GM19372 (cell line): ENCODE measurements around the gene PSME3IP1.
"Not testable (repeated sequence)": the region's sequence is repeated elsewhere in the genome, so short reads cannot be mapped to it uniquely, and the experiment has no call there.

Source experiments
- ATAC-seq: cut with Tn5 transposase; IDR thresholded peaks from one replicate; pipeline ENCODE4 v1.9.1; 2021; ENCODE audit warnings: mild to moderate bottlenecking, low read depth, moderate library complexity; ENCODE audit not compliant: unreplicated experiment

Gene PSME3IP1

DNA sequence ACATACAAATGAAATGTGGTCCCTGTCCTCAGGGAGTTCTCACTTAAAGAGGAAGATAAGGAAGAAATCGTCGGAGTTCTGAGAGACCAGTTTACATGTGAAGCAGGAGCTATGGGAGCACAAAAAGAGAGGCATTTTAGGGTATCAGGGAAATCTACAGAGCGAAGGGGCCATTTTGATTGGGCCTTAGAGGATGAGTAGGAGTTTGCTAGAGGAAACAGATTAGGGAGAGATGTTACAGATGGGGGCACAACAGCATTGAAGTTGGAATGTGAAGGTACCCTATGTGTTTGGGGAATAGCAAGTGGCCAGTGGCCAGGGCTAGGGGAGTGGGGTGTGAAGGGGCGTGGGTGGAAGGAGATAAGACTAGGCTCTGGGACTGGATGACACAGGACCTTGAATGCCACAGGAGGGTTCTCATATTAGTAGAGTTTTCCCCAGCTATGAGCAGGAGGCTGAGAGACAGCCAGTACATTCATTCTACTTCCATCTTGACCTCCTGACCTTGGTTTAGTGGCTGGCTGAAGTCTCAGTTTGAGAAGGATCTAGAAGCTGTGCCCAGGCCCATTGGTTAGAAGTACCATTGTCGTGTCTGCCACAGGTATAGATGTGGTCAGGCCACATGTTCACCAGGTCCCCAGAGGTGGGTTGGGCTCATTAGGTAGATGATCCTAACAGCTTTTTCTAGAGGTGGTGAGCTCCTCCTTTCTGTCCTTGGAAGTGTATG is 58.6 kb downstream of the PSME3IP1 start:
- ATAC-seq, result no peak

DNA sequence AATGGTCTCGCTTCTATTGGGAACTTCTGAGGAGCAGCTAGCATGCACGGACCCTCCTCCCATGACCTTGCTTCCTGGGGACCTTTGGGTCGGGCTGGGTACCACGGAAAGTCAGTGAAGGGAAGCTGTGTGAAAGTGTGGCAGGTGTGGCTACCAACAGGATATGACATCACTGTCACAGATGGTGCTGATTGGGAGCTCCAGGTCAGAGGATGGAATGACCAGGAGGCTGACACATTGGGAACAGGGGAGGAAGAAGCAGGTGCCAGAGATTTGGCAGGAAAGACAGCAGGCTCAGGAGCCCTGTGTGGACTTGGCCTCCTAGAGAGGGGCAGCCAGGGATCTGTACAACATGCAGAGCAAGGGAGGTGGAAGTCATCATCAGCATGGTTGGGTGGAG is 59.4 kb downstream of the PSME3IP1 start:
- no peak for ATAC-seq

DNA sequence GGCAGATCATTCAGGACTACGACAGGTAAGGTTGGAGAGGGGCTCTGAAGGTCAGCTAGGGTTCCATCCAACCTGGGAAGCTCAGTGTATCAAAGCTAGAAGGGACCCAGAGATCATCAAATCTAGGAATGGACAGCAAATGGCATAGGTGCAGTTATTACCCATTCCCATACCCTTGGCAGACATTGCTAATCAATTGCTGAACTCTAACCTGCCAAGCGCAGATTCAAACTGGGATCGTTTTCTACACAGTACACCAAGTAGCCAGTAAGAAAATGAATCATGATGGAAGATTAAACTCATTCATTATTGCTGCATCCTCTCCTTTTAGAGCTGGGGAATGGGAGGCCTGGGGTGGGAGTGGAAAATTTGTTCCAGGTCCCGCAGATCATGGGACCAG is 59.9 kb downstream of the PSME3IP1 start:
- no peak for ATAC-seq

DNA sequence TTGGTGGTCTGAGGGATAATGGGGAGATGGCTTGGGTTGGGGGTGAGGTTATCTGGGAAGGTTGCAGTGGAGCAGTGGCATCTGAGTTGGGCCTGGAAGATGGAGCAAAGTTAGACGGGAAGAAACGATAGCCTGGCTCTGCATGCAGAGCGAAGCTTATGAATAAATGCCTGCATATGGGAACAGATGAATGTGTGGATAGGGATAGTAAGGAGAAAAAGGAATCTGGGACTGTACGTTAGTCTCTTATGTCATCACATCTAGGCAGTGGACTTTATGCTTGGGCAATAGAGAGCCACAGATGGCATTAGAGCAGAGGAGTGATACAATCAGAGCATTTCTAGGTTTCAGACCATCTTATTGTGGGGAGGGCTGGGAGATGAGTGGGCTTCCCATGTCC is 60.5 kb downstream of the PSME3IP1 start:
- ATAC-seq, result no peak

DNA sequence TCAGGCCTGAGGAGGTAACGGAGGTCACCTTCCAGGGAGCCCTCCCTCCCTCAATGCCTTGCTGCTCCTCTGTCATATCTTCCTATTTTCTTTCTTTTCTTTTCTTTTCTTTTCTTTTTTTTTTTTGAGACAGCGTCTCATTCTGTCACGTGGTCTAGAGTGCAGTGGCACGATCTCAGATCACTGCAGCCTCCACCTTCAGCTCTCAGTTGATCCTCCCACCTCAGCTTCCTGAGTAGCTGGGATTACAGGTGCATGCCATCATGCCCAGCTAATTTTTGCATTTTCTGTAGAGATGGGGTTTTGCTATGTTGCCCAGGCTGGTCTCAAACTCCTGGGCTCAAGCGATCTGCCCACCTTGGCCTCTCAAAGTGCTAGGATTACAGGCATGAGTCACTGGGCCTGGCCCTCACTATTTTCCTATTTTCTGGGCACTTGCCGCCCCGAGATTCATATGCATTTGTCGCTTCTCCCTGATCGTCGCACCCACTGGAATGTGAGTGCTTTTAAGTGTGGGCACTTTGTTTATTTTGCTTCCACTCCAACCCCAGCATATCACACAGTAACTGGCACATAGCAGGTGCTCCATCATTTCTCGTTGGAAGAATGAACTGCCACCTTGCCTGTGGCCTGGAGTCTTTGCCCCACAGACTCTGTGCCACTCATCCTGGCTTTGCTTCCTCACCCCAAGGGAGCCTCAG is 61.7 kb downstream of the PSME3IP1 start:
- no peak for ATAC-seq

DNA sequence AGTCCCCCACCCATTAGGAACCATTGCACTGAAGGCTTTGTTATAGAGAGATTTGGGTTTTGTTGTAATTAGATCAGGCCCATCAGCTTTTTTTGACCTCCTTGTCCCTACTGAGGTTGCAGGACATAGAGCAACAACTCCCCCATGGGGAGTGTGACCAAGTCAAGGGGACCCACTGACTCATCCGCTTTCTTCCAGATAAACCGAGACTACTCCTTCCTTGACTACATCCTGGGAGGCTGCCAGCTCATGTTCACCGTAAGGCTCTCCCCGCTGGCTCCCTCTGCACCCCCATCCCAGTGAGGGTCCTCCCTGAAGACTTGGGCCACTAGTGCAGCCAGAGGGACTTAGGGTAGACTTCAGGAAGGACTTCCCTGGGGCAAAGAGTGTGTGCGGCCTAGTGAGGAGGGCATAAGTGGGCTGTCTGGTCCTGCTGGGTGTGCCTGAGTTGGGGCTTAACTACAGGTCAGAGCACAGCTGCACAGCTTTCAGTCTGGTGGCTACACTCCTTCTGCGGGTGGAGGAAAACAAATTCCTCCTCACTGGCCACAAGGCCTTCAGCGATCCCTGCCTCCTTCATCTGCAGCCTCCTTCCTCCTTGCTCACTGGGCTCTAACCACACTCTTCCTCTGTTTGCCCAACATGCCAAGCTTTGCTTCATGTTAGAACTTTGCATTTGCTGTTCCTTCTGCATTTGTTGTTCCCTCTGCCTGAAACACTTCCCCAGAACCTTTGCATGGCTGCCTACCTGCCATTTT is 62.4 kb downstream of the PSME3IP1 start:
- no peak for ATAC-seq

DNA sequence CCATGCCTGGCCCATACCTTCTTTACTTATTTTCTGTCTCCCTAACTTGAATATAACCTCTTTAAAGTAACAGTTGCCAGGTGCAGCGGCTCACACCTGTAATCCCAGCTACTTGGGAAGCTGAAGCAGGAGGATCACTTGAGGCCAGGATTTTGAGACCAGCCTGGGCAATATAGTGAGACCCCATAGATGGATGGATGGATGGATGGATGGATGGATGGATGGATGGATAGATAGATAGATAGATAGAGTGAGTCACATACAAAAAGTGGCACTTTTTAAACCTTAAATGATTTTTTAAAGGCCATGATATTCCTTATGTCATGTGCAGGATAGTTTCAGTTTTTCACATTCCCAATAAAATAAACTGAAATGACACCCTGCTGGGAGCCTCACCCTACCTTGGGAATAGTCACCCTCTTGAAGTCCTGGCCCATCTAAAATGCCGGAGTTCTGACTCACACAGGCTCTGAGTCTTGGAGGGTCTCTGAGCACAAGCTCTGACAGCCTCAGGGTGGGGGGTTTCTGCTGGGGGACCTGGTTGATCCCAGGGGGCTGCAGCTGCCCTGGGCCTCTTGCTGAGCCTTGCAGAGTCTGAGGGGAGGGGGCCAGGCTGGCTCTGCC is 67.3 kb downstream of the PSME3IP1 start:
- no peak for ATAC-seq

DNA sequence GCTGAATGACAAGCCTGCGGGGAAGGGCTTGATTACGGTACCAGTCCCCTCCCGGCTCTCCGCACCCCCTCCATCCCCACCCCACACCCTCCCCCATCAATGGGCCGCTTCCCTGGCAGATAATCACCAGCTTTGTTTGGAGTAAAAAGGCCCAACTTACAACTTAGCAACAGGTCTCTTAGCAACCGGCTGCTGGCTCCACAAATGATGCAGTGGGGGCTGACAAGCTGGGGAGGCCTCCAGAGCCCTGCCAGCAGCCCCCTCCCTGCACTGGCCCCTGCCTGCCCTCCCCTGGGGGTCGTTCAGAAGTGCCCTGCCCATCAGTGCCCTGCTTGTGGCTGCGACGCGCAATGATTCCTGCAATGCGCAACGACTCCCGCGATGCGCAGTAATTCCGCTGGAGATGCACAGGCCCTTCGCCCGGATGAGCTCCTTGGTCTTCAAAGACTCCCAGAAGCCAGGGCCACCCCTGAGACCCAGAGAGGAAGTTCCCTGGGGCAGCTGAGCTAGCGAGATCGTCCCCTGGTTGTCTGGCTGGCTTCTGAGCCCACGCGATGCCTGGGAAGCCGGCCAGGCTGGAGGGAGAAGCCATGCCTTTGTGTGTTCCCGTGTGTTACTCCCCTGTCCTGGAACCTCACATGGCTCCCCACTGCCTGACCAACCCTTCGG is 70.2 kb downstream of the PSME3IP1 start:
- no peak for ATAC-seq

DNA sequence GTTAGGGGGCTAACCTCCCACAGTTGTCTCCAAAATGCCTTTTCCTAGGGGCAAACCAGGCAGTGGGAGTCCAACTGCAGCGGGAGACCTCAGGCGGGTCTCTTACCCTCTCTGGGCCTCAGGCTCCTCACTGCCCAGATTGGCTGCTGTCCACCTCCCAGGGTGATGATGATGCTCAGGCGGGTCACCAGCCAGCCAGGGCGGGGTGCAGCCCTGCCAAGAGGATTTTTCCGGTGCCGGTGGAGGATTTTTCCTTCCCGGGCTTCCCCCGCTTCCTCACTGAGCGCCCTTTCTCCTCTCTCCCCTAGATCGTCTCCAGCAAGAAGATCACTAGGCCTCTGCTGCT is 70.7 kb downstream of the PSME3IP1 start:
- no peak for ATAC-seq

DNA sequence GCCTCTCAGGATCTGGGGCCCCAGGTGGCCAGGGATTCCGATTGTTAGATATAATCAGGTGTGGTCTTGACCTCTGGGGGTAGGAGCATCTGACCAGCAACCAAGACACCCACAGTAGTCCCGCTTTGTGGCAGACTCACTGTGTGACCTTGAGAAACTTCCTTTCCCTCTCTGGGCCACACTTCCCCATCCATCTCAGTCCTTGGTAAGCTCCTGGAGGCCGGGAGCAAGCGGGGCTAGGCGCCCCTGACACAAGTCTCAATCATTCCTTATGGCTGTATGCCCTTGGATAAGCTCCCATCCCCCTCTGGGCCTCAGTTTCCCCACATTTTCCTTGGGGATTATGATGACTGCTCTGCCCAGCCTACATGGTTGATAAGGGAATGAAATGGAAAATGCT is 72.2 kb downstream of the PSME3IP1 start:
- ATAC-seq, result no peak

DNA sequence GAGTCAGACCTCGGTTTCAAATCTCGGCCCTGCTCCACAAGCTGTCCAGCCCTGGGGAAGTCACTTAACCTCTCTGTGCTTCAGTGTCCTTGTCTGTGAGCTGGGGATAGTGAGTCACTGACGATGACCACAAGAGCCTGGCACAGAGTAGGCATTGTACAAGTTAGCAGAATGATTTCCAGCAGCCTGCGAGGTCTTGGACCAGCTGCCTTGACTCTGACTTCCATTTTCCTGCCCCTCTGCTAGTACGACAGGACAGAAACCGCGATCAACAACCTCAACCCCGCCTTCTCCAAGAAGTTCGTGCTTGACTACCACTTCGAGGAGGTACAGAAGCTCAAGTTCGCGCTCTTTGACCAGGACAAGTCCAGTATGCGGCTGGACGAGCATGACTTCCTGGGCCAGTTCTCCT is 72.8 kb downstream of the PSME3IP1 start:
- ATAC-seq, result no peak

DNA sequence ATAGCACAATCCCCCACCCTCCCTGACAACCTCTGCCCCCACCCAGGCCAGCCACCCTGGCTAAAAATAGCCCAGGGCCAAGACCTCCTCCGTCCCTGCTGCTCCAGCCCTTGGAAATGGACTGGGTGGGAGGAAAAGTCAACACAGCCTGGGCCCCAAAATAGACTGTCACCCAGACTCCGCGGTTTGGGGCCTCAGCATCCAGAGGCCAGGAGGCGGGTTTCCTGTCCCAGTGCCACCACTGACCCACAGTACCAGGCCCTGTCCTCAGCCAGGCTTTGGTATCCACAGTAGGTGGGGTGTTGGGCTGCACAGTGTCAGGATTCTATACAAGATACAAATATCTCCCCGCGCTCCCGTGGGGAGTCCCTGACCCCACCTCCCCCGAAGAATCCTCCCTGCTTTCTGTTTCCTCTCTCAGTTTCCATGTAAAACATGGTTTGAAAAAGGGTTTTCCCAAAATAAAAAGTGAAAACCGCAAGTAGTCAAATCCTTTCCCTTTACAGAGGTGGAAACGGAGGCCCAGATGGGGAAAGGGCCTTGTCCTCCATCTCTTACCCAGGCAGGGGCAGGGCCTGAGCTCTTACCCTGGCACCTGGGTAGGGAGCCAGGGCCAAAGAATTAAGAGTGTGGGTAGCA is 73.3 kb downstream of the PSME3IP1 start:
- ATAC-seq, result no peak

DNA sequence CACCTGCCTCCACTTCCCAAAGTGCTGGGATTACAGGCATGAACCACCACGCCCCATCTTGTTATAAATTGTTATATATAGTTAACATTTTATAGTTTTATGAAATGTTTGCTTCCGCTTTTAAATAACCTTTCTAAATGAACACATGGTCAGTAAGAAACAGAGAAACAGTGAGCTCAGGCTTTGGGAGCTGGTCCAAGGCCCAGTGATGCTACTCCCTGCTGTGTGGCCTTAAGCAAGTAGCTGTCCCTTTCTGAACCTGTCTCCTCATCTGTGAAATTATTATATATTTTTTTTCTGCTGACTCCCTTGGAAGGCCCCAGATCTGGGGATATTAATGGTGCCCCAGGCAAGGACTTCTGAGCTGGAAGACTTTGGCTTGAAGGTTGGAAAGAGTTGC is 74.4 kb downstream of the PSME3IP1 start:
- no peak for ATAC-seq

DNA sequence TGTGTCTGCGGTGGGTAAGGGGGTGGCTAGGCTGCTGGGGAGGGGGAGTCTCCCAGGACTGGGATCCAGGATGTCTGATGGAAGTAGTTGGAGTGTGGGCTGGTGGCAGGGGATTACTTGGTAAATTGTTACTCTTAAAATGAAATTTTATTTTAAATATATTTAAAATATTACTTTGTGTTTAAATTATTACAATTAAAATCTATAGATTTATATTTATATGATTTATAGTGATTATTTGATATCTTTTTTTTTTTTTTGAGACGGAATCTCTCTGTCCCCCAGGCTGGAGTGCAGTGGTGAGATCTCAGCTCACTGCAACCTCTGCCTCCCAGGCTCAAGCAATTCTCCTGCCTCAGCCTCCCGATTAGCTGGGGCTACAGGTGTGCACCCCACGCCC is 74.9 kb downstream of the PSME3IP1 start:
- no peak for ATAC-seq

DNA sequence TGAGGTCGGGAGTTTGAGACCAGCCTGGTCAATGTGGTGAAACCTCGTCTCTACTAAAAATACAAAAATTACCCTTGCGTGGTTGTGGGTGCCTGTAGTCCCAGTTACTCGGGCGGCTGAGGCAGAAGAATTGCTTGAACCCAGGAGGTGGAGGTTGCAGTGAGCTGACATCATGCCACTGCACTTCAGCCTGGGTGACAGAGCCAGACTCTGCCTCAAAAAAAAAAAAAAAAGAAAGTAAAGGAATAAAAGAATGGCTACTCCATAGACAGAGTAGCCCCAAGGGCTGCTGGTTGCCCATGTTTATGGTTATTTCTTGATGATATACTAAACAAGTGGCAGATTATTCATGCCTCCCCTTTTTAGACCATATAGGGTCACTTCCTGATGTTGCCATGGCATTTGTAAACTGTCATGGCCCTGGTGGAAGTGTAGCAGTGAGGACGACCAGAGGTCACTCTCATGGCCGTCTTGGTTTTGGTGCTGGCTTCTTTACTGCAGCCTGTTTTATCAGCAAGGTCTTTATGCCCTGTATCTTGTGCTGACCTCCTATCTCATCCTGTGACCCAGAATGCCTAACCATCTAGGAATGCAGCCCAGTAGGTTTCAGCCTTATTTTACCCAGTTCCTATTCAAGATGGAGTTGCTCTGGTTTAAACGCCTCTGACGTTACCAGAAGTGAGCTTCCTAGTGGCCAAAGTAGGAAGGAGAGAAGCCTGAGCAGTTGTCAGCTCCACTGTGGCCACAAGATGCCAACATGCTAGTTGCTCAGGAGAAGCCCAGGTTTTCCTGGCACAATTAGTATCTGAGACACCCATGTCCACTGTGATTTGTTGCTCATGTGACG is 76.4 kb downstream of the PSME3IP1 start:
- not testable (repeated sequence) for ATAC-seq

DNA sequence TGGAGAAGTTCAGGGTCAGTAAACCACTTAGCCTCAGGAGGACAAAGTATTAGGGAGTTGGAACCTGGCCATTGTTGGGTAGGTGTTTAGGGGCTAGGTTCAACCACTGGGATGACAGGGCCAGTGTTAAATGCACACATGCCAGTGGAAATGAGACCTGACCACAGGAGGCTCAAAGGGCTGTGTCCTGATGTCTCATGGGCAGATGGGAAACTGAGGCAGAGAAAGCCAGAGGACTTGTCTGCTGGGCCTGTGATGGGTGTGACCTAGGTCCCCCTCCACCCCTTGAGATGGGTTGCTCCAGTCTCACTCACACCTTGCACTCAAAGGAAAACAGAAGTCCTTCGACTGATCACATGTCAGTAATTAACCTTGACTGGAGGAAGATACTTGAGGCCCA is 77.4 kb downstream of the PSME3IP1 start:
- no peak for ATAC-seq

DNA sequence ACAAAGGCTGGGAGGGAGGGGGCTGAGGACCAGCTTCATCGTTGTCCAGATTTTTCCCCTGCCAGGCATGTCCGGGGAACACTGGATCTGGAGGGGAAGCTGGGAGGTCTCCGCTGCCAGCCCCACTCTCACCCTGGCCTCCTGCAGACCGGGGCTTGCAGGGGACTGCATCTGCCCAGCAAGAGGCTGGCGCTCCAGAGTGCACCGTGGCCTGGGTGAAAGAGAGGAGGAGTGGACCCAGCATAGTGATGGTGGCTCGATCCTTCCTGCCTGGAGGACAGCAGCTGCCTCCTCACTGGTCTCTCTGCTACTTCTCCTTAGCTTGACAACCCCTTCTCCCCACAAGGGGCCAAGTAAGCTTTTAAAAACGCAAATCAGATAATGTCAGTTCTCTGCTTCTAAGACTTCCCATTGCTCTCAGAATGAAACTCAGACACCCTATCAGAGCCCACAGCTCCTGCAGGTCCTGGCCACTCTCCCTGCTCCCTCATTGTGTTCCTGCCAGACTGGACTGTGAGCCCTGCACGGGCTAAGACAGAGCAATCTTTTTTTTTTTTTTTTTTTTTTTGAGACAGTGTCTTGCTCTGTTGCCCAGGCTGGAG is 78.4 kb downstream of the PSME3IP1 start:
- ATAC-seq, result no peak

DNA sequence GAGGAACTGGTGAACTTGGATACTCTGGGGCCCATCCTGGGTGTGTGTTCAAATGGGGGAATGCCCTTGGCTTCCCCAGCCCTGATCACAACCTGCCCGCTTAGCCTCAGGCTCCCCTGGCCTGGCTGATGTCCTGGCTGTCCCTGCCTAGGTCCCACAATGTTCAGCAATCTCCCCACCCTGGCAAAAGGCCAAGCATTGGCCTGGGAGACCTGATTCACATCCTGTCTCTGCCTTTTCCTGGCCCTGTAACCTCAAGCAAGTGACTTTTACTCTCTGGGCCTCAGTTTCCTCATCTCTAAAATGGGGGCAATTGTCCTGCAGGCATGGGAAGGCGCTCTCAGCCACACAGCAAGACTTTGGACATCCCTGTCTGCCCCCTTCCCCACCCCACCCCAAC is 79.1 kb downstream of the PSME3IP1 start:
- no peak for ATAC-seq

DNA sequence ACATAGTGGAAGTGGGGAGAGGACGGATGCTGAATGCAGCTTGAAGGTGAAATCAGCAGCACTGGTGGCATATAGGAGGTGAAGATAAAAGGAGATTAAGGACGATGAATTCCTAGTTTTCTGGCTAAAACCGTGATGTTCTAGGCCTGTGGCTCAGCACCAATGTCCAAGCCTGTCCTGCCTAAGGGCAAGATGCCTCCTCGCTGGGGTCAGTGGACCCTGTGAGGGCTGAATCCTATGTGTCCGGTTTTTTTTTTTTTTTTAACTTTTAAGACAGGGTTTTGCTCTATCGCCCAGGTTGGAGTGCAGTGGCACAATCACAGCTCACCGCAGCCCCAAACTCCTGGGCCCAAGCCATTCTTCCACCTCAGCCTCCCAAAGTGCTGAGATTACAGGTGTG is 80.7 kb downstream of the PSME3IP1 start:
- ATAC-seq, result no peak
